Lung (tissue), 12 donors: ENCODE measurements around the gene RSU1. TPM values are rescaled to one million over a fixed set of nuclear protein-coding genes. Genes with fewer than 3 reads are reported as not detected.

Experiments used
- ATAC-seq: fragments of 200-7000 bp; cut with Tn5 transposase; one replicate; pipeline ENCODE4 v1.9.1; 2020; ENCODE audit warnings: moderate number of reproducible peaks; ENCODE audit not compliant: insufficient read depth, low FRiP score
- DNase-seq, 3 donors: peaks; one replicate each; pipeline ENCODE4 v3.0.0-alpha.2; 2013 to 2017
- H3K27ac ChIP-seq, 2 donors: one replicate each; pipeline ENCODE4 v1.5.1; 2013; ENCODE audit warnings: mild to moderate bottlenecking in 2 of 2, moderate library complexity in 2 of 2, control low read depth in 1 of 2, inconsistent platforms in 1 of 2, low read depth in 1 of 2, low read length in 1 of 2
- H3K27me3 ChIP-seq, 3 donors: one replicate each; pipeline ENCODE4 v1.5.1; 2013; ENCODE audit warnings: low read length in 2 of 3; ENCODE audit not compliant: control insufficient read depth in 3 of 3, insufficient read depth in 3 of 3
- H3K36me3 ChIP-seq, 4 donors: one replicate each; pipeline ENCODE4 v1.5.1; 2013; ENCODE audit warnings: low read length in 4 of 4, mild to moderate bottlenecking in 1 of 4, moderate library complexity in 1 of 4; ENCODE audit not compliant: control insufficient read depth in 4 of 4, insufficient read depth in 4 of 4
- H3K4me1 ChIP-seq, 5 donors: one replicate each; pipeline ENCODE4 v1.5.1; 2013; ENCODE audit warnings: low read length in 5 of 5, mild to moderate bottlenecking in 2 of 5, moderate library complexity in 1 of 5; ENCODE audit not compliant: control insufficient read depth in 5 of 5, insufficient read depth in 5 of 5
- H3K4me3 ChIP-seq: one replicate; pipeline ENCODE4 v1.5.1; 2013; ENCODE audit warnings: mild to moderate bottlenecking, control low read depth, moderate library complexity
- H3K9ac ChIP-seq, 2 donors: one replicate each; pipeline ENCODE4 v1.5.1; 2013; ENCODE audit warnings: low read length in 2 of 2, control low read depth in 1 of 2; ENCODE audit not compliant: insufficient read depth in 1 of 2
- H3K9me3 ChIP-seq, 4 donors: one replicate each; pipeline ENCODE4 v1.5.1; 2013; ENCODE audit warnings: low read length in 3 of 4, mild to moderate bottlenecking in 1 of 4, moderate library complexity in 1 of 4; ENCODE audit not compliant: control insufficient read depth in 4 of 4, insufficient read depth in 3 of 4
- CTCF ChIP-seq: IDR thresholded peaks from 2 replicates; pipeline ENCODE4 v1.5.1; 2012; ENCODE audit warnings: mild to moderate bottlenecking; ENCODE audit errors: control extremely low read depth, extremely low read depth
- WGBS, 2 donors: extraction: QIAGEN DNeasy Blood & Tissue Kit; methylation state at CpG; one replicate each; pipeline ENCODE4 v1.1.7; 2013; 5-methylcytosine and 5-hydroxymethylcytosine counted together
- polyA plus RNA-seq, 2 donors: library from polyadenylated mRNA; stranded (reverse); fragments of 200-250 nt; gene quantifications; one replicate each; pipeline ENCODE4 v1.2.1, GENCODE V29; 2013
- total RNA-seq, 2 donors: library from RNA; depleted of rRNA in 1 of 2; stranded (reverse); fragments of >200 nt in 1 of 2; gene quantifications; one replicate each; pipeline ENCODE4 v1.2.1, GENCODE V29; 2014 to 2021
- donor health status: control.
- donor health status: control.
- donor health status: Bipolar disorder and iron deficiency.
- donor health status: healthy.
- donor health status: DM: yes; HTN: yes; CAD: no.

Gene RSU1
- total and polyA plus RNA-seq, 4 donors = 36.0 to 81.5 (median 57.9) TPM

GRCh38 chr10:16565604-16566003 lies 251.6 kb downstream of the RSU1 start:
- no peak for ATAC-seq

GRCh38 chr10:16562891-16563290 lies 254.3 kb downstream of the RSU1 start:
- Histone ChIP-seq H3K4me1 (no peaks in the 10 kb centered on the region), H3K36me3 (no peaks in the 10 kb centered on the region), H3K27ac (no peak overlapping the region), H3K27me3 (no peaks in the 10 kb centered on the region), H3K9ac (no peak overlapping the region), H3K4me3 (no peak overlapping the region), H3K9me3 (no peaks in the 10 kb centered on the region)
- no peak for TF ChIP-seq CTCF
- ATAC-seq (no peak), DNase-seq (no peak)
- 89 to 93% methylated on average over 6 of the region's 6 CpGs for WGBS, 2 donors

More at GRCh38 chr10:16565604-16566003, 251.6 kb downstream of the RSU1 start:
- H3K27me3 ChIP-seq = no peaks in the 10 kb centered on the region
- no peak overlapping the region for H3K4me3 ChIP-seq
- TF ChIP-seq CTCF = no peak
- no peak overlapping the region for H3K9ac ChIP-seq
- no peak overlapping the region for H3K27ac ChIP-seq
- no peaks in the 10 kb centered on the region for H3K9me3 ChIP-seq
- H3K36me3 ChIP-seq = no peaks in the 10 kb centered on the region
- DNase-seq = no peak
- WGBS, 2 donors = 46 to 49% methylated on average over 3 of the region's 3 CpGs
- H3K4me1 ChIP-seq = no peaks in the 10 kb centered on the region

- ATAC-seq = no peak
Observed at GRCh38 chr10:16559236-16559773, 257.9 kb downstream of the RSU1 start.

More at GRCh38 chr10:16559236-16559773, 257.9 kb downstream of the RSU1 start:
- no peak overlapping the region for H3K4me3 ChIP-seq
- DNase-seq = no peak
- H3K27ac ChIP-seq = no peak overlapping the region
- H3K9ac ChIP-seq = no peak overlapping the region
- H3K36me3 ChIP-seq = no peaks in the 10 kb centered on the region
- no peaks in the 10 kb centered on the region for H3K9me3 ChIP-seq
- H3K27me3 ChIP-seq = no peaks in the 10 kb centered on the region
- no peak for TF ChIP-seq CTCF
- H3K4me1 ChIP-seq = no peaks in the 10 kb centered on the region
- WGBS, 2 donors = 76 to 88% methylated on average over 5 of the region's 5 CpGs
